Vagina (tissue), 2 donors: ENCODE results near the gene DET1.

Source experiments
- CTCF ChIP-seq, 3 experiments: fragments of 450-650 bp in 2 of 3; fragments of 200-600 bp in 1 of 3; sonication (generic) in 1 of 3; IDR thresholded peaks; one replicate each; pipeline ENCODE4 v1.5.1; 2017 to 2019; ENCODE audit warnings: antibody characterized with exemption in 3 of 3, mild to moderate bottlenecking in 2 of 3, moderate library complexity in 2 of 3
- POLR2A ChIP-seq, 2 donors: fragments of 450-650 bp; IDR thresholded peaks; one replicate each; pipeline ENCODE4 v1.6.1; 2017; ENCODE audit warnings: antibody characterized with exemption in 2 of 2, mild to moderate bottlenecking in 2 of 2, moderate library complexity in 2 of 2
- POLR2AphosphoS5 ChIP-seq, 2 donors: sonication (generic); formaldehyde crosslinking; IDR thresholded peaks; one replicate each; pipeline ENCODE4 v1.9.0; 2017; ENCODE audit warnings: antibody characterized with exemption in 2 of 2, mild to moderate bottlenecking in 2 of 2, low read depth in 1 of 2; ENCODE audit not compliant: insufficient read depth in 1 of 2

GRCh38 chr15:88470625-88471372, 75.7 kb downstream of the DET1 start:
- TF ChIP-seq CTCF (IDR thresholded peaks at IDR 0.05) (no peak), POLR2AphosphoS5 (IDR thresholded peaks at IDR 0.05; ENCODE audit: insufficient read depth in 1 of 2, low read depth in 1 of 2) (no peak), POLR2A (IDR thresholded peaks at IDR 0.05) (no peak)
